MM.1S (cell line): ENCODE results near the gene LTBP1.

Source experiments
- EZH2phosphoT487 ChIP-seq: fragments of 300-600 bp; sonication (generic); IDR thresholded peaks from 2 replicates; pipeline ENCODE4 v1.6.1; 2018; ENCODE audit warnings: antibody characterized with exemption, low read length
- TF ChIP-seq, protein P1 (sequence below): fragments of 300-600 bp; sonication (generic); IDR thresholded peaks from 2 replicates; pipeline ENCODE4 v1.5.1; 2016; ENCODE audit warnings: antibody characterized with exemption, low read length, mixed read lengths

DNA sequence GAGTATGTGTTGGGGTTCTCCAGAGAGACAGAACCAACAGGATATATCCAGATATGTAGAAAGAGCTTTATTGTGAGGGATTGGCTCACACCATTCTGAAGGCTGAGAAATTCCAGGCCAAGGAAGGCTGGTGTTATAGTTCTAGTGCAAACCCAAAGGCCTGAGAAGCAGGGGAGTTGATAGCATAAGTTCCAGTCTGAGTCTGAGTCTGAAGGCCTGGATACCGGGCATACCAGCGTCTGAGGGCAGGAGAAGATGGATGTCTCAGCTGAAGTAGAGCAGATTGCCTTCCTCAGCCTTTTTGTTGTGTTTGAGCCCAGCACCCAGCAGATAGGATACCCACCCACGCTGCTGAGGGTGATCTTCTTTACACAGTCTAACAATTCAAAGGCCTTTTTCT lies 318.0 kb downstream of the LTBP1 start:
- TF ChIP-seq, protein P1, sequence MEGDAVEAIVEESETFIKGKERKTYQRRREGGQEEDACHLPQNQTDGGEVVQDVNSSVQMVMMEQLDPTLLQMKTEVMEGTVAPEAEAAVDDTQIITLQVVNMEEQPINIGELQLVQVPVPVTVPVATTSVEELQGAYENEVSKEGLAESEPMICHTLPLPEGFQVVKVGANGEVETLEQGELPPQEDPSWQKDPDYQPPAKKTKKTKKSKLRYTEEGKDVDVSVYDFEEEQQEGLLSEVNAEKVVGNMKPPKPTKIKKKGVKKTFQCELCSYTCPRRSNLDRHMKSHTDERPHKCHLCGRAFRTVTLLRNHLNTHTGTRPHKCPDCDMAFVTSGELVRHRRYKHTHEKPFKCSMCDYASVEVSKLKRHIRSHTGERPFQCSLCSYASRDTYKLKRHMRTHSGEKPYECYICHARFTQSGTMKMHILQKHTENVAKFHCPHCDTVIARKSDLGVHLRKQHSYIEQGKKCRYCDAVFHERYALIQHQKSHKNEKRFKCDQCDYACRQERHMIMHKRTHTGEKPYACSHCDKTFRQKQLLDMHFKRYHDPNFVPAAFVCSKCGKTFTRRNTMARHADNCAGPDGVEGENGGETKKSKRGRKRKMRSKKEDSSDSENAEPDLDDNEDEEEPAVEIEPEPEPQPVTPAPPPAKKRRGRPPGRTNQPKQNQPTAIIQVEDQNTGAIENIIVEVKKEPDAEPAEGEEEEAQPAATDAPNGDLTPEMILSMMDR, result no peak
- TF ChIP-seq EZH2phosphoT487, result no peak
